ENCODE measurements around the gene OBSCN.

DNA sequence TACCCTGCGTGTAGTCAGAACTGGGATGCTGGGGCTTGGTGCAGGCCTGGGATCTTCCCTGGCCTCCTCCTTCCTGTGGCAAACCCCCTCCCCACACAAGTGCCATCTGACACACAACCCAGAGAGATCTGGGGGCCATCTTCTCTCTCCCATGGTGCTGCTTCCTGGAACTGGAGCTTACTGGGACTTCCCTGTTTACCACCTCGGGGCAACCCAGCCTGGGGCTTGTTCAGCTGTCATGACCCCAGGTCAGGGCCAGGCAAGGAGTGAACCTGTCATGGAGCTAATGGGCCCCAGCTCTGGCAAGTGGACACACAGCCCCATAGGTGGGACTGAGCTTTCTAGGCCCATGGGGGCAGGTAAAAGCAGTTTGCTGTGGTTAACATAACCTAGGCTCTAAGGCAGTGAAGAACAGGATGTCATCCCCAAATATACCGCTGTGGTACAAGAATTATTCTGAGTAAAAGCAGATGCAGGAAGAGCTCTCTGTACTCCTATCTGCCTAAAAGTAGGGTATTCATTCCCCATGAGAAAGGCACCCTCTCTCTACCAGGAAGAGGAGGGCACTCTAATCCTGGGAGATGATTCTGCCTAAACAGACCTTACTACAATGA is 196.4 kb downstream of the OBSCN start:
- TF ChIP-seq, protein P1, sequence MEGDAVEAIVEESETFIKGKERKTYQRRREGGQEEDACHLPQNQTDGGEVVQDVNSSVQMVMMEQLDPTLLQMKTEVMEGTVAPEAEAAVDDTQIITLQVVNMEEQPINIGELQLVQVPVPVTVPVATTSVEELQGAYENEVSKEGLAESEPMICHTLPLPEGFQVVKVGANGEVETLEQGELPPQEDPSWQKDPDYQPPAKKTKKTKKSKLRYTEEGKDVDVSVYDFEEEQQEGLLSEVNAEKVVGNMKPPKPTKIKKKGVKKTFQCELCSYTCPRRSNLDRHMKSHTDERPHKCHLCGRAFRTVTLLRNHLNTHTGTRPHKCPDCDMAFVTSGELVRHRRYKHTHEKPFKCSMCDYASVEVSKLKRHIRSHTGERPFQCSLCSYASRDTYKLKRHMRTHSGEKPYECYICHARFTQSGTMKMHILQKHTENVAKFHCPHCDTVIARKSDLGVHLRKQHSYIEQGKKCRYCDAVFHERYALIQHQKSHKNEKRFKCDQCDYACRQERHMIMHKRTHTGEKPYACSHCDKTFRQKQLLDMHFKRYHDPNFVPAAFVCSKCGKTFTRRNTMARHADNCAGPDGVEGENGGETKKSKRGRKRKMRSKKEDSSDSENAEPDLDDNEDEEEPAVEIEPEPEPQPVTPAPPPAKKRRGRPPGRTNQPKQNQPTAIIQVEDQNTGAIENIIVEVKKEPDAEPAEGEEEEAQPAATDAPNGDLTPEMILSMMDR (IDR thresholded peaks at IDR 0.05) = no peak
- TF ChIP-seq POLR2A (IDR thresholded peaks at IDR 0.05) = no peak
- TF ChIP-seq POLR2AphosphoS5 (IDR thresholded peaks at IDR 0.05) = no peak

All from prostate gland (tissue), 2 donors.